IPS-11a (cell line): ENCODE data around the gene TSPAN9.

ENCODE experiments used
- H3K4me3 ChIP-seq: one replicate; pipeline ENCODE4 v1.5.1; 2013; ENCODE audit warnings: low read depth, low read length, control low read depth

The TSPAN9 gene, protein sequence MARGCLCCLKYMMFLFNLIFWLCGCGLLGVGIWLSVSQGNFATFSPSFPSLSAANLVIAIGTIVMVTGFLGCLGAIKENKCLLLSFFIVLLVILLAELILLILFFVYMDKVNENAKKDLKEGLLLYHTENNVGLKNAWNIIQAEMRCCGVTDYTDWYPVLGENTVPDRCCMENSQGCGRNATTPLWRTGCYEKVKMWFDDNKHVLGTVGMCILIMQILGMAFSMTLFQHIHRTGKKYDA

DNA sequence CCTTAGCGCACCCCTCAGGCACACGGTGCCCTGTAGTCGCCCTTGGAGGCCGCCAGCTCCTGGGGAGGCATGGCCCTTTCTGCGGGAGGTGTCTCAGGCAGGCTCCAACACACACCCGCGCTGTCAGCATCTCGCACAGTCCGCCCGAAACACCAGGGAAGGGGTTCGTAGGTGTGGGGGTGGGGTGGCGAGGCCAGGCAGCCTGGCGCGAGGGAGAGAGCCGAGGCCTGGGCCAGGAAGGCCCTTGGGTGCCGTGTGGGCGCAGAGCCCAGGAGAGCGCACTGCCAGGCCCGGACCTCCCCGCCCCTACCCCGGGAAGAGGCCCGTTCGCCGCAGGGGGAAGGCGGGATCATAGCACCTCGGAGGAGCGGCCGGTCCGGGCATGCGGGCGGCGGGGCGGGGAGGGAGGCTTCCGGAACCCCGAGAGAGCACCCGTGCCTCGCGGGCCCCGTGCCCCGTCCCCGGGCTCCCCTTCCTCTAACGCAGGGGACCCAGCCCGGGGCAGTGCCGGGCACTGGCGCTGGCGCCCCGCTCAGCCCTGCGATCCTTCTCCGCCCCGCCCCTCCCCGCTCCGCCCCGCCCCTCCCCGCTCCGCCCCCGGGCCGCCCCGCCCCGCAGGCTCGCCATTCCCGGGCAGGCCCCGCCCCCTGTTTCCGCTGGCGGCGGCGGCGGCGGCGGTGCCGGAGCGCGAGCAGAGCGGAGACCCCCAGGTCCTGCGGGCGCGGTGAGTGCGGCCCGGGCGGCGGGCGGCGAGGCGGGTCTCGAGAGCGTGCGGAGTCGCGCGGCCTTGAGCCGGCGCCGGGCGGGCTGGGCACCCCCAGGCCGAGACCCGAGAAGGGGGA is at the start of gene TSPAN9:
Gene TSPAN9, plus strand, starts transcription at position 650 of the 842 bp plus-strand sequence. CDS start 123,815 bp downstream, outside the sequence.
- H3K4me3 ChIP-seq, result peak within 1 kb of the TSS; percentile 56

DNA sequence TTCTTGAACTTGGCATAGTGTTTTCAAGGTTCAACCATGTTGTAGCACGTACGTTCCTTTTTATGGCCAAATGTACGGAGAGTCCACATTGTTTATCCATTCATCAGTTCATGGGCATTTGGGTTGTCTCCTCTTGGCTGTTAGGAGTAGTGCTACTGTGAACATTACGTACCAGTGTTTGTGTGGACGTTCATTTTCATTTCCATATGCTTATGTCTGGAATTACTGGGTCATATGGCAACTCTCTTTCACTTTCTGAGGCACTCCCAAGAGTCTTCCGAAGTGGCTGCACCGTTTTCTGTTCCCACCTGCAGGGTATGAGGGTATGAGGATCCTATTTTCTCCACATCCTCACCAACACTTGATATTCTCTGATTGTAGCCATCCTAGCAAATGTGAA is 49.1 kb upstream of the TSPAN9 start:
- H3K4me3 ChIP-seq, result no peak overlapping the region

DNA sequence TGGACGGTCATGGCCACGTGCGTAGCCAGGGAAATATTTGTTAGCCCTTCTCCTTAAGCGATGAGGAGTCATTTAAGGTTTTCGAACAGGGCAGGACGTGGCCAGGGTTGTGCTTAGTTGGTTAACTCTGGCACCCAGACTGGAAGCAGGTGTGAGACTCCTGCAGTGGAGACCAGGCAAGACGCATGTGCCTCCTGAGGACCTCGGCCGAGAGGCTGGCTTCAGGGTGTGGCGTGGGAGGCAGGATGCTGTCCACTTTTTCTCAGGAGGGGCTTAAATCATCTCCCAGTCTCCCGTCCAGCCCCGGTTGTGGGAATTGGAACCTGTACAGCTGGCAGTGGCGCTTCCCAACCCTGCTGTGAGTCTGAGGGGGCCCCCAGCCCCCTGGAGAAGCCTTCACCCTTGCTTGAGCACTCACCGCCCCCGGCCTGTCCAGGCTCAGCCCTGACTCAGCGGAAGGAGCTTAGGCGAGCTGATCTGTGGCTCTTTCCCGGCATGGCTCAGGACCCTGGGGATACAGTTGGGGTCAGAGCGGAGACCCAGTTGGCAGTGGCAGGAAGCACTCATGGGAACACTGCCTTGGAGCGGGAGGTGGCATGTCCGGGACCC is 46.3 kb upstream of the TSPAN9 start:
- H3K4me3 ChIP-seq, result no peak overlapping the region

DNA sequence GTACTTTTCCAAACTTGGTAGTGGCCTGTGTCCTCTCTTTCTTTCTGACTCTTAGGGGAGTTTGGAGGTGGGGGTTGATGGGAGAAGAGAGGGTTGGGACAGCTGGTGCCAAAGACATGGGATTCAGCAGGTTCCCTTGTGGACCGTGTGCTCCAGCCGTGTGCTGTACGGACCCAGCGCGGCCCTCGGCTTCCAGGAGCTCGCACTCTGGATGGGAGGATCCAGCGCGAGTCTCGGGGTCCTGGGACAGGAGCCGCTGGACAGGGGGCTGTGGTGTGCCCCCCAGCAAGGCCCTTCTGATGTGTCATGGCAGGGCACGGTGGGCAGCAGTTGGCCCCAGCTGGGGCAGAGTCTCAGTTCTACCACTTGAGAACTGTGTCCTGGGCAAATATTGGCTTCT is 45.0 kb upstream of the TSPAN9 start:
- no peak overlapping the region for H3K4me3 ChIP-seq

DNA sequence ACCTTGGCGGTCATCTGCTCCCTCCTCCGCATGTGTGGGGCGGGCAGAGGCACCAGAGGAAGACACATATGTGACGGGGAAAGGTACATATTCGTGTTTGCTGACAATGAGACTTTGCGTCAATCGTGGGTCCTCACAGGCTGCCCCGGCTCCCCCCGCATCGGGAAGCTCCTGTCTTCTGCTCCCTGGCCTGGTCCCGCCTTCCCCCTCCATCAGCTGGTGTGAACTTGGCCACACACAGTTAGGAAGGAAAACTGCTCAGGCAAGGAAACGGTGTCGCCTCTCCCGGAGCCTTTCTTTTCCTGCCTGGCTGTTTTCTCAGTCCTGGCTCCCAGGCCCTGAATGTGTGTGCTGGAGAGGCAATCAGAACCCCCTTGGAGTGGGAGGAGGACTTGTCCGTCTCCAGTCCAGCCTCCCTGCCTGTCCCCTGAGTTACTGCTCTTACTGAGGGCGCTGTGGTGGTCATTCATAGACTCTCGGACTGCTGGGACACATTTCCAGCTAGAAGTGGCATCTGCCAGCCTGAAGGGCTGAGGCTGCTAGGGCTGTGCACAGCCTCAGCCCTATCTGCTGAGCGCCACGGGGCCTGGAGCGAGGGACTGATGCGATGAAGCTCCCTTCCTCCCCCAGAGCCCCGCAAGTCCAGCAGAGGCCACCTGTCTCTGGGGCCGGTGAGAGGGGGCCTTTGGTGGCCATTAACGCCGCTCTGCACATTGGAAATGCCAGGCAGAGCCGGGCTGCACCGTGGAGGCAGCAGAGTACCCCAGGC is 44.2 kb upstream of the TSPAN9 start:
- H3K4me3 ChIP-seq, result no peak overlapping the region

DNA sequence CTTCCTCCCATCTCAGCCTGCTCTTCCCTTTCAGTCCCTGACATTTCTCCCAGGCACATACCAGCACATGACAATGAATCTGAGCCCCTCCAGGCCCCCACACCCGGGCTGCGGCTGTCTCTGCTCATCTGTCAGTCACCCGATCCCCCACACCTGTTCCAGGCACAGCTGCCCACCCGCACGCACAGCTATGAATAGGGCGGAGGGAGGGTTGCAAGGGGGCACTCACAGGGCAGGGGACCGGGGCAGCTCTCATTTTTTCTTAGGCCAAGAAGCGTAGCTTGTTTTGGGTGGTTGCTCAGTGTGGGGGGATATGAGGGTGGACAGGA is 43.7 kb upstream of the TSPAN9 start:
- H3K4me3 ChIP-seq, result no peak overlapping the region

DNA sequence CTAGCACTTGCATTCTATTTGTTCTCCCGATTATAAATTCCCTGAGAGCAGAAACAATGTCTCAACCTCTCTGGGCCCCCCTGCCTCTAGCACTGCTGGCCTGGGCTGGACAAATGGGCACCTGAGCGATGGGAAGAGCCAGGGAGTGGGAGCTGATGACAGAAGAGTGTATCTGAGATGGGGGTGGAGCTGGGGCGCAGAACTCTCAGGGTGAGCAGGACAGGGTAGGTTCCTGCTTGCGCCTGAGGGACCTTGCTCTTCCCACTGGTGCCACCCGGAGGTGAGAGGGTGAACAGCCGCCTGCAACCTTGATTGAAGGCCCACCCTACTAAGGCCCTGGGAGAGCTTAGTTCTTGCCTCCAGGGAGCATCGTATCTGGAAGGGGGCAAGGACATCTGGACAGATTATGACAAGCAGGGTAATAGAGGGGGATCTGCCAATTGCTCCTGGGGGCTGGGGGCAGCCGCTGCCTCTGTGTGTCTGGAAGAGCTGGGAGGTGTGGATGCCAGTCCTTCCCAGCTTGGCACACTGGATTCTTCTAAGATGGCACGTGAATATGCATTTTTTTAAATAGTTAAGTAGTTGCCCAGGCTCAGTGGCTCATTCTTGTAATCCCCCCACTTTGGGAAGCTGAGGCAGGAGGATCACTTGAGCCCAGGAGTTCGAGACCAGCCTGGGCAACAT is 43.0 kb upstream of the TSPAN9 start:
- H3K4me3 ChIP-seq, result no peak overlapping the region

DNA sequence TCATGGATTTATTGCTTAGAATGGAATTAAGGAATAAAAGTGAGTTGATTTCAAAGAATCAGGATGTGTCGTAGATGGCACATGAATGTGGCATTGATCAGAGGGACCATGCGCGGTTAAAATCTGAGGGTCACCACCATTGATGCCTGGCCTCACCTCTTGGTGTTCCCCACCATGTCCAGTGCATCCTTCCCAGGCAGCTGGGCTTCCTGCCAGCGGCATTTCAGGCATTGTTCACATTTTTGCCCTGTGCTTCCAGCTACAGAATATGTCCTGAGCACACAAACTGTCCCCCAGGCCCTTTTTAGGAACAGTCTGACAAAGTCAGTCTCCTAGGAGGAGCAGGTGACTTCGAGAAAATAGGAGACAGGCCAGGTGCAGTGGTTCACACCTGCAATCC is 42.0 kb upstream of the TSPAN9 start:
- no peak overlapping the region for H3K4me3 ChIP-seq

DNA sequence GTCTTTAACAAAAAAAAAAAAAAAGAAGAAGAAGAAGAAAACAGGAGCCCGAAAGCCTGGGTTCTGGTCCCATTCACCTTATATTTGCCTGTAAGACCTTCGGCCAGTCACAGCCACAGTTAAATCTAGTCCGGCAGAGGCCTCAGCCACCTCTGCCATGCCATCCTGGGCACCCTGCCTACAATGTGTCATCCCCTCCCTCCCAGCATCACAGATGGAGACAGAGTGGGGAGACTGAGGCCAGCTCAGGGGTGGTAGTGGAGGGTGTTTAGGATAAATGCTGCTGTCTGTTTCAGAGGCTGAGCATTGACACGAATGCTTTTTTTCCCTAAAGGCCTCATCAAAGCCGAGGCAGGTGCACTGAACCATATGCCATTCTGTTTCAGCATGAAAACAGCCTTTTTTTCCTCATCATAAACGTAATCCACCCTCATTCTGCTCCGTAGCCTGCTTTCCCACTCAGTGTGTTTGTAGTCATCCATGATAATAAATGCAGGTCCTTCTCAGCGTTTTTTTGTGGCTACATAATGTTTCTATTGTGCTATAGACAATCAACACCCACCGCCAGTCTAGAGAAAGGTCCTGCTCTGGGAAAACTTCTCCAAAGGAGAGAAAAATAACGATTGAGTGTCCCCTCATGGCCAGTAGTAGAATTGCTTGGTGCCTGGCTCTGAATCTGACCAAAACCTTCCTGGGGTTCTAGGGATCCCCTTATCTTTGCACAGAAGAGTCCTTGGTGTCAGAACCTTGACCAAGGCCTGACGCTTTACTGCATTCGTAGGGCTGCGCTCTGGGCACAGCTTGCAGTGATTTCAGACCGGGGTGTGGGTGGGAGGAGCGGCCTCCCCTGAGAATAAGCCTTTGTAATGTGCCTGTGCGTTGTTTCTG is 41.1 kb upstream of the TSPAN9 start:
- no peak overlapping the region for H3K4me3 ChIP-seq

DNA sequence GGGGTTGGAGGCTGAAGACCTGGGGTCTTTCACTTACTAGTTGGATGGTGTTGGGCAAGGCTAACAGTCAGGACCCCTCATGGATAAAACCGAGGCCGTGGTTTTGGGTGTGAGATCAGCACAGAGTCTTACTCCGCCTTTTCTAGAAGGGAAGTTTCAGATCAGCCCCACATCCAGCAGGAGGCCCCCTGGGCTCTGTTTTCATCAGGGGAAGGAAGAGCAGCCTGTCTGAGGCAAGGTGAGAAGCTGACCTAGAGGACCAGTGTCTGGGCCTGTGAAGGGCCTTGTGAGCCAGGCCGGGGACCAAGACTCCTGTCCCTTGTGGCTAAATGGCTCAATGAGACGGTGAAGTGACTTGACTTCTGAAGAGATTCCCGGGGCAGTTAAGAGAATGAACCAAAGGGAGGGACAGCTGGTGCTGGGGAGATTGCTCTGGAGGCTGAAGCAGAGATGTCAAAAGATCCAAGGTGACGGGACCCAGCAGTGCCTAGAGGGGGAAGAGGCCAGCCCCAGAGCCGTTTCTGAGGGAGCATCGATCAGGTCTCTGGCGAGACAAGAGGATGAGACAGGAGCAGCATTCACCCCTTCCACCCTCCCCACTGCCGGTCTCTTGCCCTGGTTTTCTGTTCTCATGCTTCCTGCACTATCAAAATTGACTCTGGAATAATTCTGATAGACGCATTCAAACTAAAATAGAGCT is 40.1 kb upstream of the TSPAN9 start:
- H3K4me3 ChIP-seq, result no peak overlapping the region

DNA sequence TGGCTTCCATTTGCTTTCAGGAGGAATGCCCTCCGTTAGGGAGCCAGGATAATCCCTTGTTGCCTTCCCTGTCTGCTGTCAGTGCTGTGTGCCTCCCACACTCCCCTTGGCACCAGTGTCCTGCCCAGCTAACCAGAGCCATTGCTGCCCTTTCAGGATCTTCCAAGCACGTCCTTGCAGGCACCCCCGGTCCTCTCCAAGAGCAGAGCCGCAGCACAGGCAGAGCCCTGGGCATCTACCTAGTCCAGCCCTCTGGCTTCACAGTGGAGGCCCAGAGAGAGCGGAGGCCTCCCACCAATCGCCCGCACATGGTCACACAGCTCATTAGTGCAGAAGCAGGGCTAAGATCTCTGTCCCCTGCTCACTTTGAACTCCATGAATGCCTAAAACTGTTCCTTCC is 39.0 kb upstream of the TSPAN9 start:
- no peak overlapping the region for H3K4me3 ChIP-seq

DNA sequence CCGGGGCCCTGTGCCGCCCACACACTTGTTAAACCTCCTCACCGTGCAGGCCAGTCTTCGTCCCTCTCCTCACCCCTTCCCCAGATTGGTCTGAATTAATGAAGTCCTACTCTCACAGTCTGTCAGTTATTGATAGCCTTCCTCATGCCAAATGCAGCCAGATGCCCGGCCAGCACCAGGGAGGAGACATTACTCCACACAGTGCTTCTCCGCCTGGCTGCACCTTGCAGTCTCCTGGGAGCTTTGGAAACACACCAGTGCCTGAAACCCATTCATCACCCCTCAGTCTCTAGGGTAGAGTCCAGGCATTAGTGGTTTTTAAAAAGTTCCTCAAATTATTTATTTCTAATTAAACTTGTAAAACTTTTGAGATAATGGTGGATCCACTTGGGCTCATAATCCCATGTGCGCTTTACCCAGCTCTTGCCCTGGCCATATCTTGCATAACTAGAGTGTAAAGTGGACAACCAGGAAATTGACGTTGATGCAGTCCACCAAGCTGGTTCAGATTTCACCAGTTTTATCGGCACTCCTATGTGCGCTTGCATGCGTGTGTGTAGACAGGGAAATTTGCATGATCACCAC is 38.2 kb upstream of the TSPAN9 start:
- no peak overlapping the region for H3K4me3 ChIP-seq

DNA sequence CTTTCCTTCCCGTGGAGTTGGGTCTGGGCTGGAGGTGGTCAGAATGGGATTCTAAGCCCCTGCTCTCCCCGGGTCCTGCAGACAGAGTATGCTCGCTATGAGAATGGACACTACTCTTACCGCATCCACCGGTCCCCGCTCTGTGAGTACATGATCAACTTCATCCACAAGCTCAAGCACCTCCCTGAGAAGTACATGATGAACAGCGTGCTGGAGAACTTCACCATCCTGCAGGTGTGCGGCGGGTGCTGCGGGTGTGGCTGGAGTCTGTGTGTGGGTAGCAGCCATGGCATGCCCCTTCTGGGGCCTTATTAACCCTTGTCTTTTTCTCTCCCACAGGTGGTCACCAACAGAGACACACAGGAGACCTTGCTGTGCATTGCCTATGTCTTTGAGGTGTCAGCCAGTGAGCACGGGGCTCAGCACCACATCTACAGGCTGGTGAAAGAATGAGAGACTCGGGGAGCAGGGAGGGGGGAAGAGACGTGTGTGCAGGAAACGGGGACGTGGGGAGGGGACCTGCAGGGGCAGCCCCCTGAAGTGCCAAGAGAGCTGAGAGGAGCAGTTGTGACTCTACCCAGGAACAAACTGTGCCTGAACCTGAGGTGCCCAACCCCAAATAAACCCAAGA is 37.0 kb upstream of the TSPAN9 start:
- no peak overlapping the region for H3K4me3 ChIP-seq

DNA sequence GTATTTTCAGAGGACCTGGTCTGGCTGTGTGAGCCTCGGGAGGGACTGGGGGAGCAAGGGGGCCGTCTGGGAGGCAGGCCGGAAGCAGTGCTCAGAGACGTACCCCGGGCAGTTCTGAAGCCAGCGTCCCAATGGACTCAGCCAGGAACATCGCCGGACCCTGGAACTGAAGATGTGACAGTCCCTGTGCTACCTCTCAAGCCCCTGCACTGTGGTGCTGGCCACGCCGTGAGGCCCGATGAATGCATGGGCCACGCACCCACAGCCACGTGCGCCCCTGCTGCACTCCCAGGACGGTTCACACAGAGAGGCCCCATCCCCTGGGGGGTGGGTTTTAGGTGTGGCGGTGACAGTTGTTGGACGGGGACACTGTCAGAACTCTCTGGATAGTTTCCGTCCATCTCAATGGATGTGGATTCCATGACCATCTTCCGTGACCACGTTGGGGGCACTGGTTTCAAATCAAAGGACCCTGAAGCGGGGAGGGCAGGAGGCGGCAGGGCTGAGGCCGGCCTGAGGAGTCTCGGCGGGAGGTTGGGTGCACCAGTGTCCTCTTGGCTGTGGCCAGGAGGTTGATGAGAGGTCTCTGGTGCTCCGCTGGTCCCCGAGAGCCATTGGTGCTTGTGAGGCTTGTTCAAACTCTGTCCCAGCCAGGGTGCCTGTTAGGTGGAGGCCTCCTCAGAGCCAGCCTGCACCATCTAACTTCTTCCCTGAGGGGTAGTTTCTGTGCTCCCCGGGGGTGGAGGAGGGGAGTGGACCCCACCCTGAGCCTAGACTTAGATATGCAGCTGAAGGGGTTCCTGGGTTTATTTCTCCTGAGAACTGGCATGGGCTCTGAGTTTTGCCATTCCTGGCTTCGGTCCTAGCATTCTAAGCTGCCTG is 36.3 kb upstream of the TSPAN9 start:
- H3K4me3 ChIP-seq, result no peak overlapping the region

DNA sequence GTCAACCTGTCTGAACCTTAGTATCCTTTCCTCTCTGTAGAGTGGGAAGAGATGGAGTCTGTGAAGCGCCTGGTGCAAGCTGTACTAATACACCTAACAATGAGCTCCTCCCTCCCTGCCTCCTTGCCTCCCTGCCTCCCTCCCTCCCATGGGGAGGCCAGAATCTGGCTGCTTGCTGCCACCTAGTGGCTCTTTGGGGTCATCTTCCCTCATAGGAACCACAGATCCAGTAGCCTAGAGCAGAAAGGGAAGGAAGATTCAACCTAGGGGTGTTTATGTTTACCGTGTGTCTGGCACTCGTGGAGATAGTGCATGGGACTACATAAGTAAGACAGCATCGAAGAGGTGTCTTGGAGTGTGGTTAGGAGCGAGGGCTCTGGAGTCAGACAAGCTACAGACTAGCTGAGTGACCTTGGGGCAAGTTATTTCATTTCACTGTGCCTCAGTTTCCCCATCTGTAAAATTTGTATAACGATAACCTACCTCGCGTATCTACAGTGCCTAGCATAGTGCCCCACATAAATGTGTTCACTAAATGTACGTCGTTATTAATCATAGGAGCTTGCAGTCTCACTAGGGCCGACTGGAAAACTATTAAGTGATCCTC is 35.5 kb upstream of the TSPAN9 start:
- H3K4me3 ChIP-seq, result no peak overlapping the region

DNA sequence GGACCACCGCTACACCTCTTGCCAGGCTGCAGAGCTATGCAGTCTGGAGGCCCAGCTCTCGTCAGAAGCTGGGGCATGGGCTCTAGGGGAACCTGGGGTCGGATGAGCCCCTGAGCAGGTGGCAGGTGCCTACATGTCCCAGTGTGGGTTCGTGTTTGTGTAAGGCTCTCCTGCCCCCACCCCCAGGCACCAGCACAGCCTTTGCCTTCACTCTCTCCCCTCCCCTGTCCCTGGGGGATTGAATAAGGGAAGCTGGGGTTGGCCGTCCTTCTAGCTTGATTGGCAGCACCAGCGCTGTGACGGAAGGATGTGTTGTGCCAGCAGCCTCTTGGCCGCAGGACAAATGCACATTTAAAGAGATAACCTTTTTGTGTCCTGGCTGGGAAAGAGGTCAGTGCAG is 34.8 kb upstream of the TSPAN9 start:
- no peak overlapping the region for H3K4me3 ChIP-seq

DNA sequence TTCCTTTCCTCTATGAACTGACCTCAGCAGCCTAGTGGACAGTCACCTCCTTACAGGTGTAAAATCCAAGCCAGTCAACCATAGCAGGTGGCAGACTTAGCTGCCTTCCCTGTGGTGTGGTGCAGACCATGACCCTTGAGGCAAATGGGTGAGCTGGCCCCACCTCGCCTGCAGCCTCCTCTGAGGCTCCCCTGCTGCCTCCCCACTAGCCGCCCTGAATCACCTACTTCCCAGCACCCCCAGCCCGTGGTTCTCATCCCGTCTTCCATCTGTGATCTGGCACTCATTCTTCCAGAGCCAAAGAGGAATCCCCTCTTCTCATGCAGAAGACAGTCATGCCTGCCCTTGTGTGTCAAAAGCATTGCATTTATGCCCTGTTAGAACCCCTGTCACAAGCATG is 34.4 kb upstream of the TSPAN9 start:
- no peak overlapping the region for H3K4me3 ChIP-seq
